ENCODE measurements around the gene CAPN13.

Gene CAPN13

DNA sequence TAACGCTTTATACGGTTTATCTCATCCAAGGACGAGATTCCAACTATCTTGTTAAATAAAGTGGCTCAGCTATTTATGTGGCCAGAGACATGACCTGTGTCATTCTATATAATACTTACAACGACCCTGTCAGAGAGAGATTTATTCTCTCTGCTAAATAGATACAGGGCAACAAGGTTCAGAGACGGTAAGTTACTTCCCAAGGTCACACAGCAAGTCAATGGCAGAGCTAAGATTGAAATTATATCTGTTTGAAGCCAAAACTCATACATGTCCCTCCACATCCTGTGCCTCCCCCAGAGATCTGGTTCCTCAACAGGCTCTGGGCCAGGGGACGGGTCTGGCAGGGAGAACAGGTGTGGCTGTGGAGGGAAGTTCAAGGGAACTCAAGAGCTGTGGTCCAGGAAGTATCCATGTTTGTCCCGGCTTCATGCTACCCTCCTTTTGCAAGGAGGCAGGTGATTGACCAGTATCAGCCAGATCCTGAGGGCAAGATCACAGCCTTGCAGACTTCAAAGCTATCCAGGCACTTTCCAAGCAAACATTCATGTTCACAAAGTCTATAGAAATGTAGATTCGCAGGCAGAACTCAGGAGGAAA, 99.8 kb downstream of the CAPN13 start:
- Histone ChIP-seq H3K36me3 (ENCODE audit: control insufficient read depth, low read length) (no peaks in the 10 kb centered on the region), H4K20me1 (ENCODE audit: control insufficient read depth, insufficient read depth, low read depth, low read length) (no peaks in the 10 kb centered on the region), H3K4me3 (ENCODE audit: low read length) (no peak overlapping the region), H3K9me3 (ENCODE audit: control insufficient read depth, insufficient read depth, low read length) (peaks cover 8% of the 10 kb centered on the region), H3K9me2 (replicated peaks; ENCODE audit: control insufficient read depth, low read length) (no peaks in the 10 kb centered on the region), H3K4me2 (ENCODE audit: low read length) (no peak overlapping the region), H3K79me2 (ENCODE audit: control insufficient read depth, low read length) (no peaks in the 10 kb centered on the region), H3K27me3 (ENCODE audit: control insufficient read depth, low read length) (0 out of 2 replicates have a peak, but pooled peaks cover 4% of the 10 kb centered on the region), H3F3A (ENCODE audit: control insufficient read depth, insufficient read depth) (no peaks in the 10 kb centered on the region), H3K27ac (ENCODE audit: low read depth, low read length) (no peak overlapping the region), H3K4me1 (ENCODE audit: control insufficient read depth, low read length) (no peaks in the 10 kb centered on the region)
- TF ChIP-seq, protein P1, sequence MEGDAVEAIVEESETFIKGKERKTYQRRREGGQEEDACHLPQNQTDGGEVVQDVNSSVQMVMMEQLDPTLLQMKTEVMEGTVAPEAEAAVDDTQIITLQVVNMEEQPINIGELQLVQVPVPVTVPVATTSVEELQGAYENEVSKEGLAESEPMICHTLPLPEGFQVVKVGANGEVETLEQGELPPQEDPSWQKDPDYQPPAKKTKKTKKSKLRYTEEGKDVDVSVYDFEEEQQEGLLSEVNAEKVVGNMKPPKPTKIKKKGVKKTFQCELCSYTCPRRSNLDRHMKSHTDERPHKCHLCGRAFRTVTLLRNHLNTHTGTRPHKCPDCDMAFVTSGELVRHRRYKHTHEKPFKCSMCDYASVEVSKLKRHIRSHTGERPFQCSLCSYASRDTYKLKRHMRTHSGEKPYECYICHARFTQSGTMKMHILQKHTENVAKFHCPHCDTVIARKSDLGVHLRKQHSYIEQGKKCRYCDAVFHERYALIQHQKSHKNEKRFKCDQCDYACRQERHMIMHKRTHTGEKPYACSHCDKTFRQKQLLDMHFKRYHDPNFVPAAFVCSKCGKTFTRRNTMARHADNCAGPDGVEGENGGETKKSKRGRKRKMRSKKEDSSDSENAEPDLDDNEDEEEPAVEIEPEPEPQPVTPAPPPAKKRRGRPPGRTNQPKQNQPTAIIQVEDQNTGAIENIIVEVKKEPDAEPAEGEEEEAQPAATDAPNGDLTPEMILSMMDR (IDR thresholded peaks at IDR 0.05; ENCODE audit: low read depth, low read length, poor library complexity, severe bottlenecking) = no peak
- TF ChIP-seq EZH2phosphoT487 (IDR thresholded peaks at IDR 0.05; ENCODE audit: borderline replicate concordance, low read length) = no peak

DNA sequence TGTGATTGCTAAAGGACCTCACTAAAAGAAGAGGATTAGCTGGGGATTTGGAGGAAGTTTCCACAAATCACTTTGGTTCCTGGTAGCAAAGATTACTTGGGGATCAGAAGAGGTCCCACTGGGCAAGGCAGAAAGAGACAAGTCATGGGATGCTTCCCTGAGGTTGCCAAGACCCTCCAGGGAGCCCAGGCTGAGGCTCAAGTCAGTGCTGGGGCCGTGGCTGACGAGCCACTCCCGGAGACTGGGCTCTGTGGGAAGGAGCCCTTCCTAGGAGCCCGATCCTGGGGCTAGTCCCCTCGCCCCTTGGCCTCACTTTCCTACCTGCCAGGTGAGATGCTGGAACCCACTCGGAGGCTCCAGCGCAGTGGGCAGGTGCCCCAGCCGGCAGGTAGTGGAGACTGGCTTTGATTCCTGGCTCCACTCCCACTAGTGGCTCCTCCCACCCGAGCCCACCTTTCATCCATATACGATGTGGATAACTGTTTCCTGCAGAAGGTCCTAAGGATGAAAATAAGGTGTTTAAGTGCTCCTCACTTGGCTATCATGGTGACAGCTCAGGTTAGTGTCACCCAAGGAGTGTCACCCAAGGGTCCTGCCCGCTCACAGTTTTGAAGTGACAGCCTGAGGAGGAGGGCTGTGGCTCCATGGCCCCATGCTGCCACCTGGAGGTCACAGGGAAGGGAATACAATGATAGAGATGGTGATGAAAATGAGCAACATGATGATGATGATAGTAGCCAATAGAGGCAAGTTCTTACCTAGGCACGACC, 100.5 kb downstream of the CAPN13 start:
- Histone ChIP-seq H4K20me1 (ENCODE audit: control insufficient read depth, insufficient read depth, low read depth, low read length) (no peaks in the 10 kb centered on the region), H3F3A (ENCODE audit: control insufficient read depth, insufficient read depth) (no peaks in the 10 kb centered on the region), H3K36me3 (ENCODE audit: control insufficient read depth, low read length) (no peaks in the 10 kb centered on the region), H3K27ac (ENCODE audit: low read depth, low read length) (no peak overlapping the region), H3K4me1 (ENCODE audit: control insufficient read depth, low read length) (no peaks in the 10 kb centered on the region), H3K9me2 (replicated peaks; ENCODE audit: control insufficient read depth, low read length) (no peaks in the 10 kb centered on the region), H3K4me3 (ENCODE audit: low read length) (no peak overlapping the region), H3K79me2 (ENCODE audit: control insufficient read depth, low read length) (no peaks in the 10 kb centered on the region), H3K9me3 (ENCODE audit: control insufficient read depth, insufficient read depth, low read length) (peaks cover 14% of the 10 kb centered on the region), H3K27me3 (ENCODE audit: control insufficient read depth, low read length) (0 out of 2 replicates have a peak, but pooled peaks cover 4% of the 10 kb centered on the region), H3K4me2 (ENCODE audit: low read length) (no peak overlapping the region)
- TF ChIP-seq, protein P1 (IDR thresholded peaks at IDR 0.05; ENCODE audit: low read depth, low read length, poor library complexity, severe bottlenecking) = peak; percentile 79
- TF ChIP-seq EZH2phosphoT487 (IDR thresholded peaks at IDR 0.05; ENCODE audit: borderline replicate concordance, low read length) = no peak

DNA sequence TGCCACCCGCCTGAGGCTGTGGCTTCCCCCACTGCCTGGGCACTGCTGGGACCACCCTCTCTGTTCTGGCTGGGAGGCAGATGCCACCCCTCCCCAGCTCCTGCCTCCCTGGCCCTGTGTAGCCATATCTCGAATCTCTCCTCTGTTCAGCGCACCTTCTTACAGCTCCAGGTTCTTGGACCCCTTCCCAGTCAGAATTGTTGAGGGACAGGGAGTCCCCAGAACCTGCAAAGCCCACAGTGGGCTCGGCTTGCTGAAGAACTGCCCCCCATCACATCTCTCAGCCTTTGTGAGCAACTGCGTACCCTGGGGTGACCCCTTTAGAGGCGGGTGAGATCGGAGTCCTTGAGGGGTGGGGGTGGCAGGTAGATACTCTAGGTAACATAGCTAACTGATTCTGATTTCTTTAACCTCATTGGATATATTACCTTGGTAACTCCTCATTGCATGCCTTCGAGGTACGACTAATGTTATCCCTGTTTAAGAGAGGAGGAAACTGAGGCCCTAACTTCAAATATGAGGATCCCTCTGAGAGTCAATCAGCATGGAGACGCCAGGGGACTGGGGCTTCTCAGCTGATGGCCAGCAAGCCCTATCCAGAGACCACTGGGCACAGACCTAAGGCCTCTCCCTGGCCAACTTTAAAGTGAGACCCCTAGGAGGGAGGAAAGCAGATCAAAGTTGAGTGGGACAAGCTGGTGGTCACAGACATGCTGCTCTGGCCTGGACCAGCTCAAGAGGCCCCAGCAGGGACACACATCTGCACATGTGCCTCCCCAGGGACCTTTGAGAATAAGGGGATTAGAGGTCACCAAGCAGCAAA, 101.3 kb downstream of the CAPN13 start:
- no peaks in the 10 kb centered on the region for H4K20me1 ChIP-seq (ENCODE audit: control insufficient read depth, insufficient read depth, low read depth, low read length)
- peaks cover 17% of the 10 kb centered on the region for H3K9me3 ChIP-seq (ENCODE audit: control insufficient read depth, insufficient read depth, low read length)

More for the DNA sequence above, 101.3 kb downstream of the CAPN13 start:
- Histone ChIP-seq H3K27me3 (ENCODE audit: control insufficient read depth, low read length) (0 out of 2 replicates have a peak, but pooled peaks cover 4% of the 10 kb centered on the region), H3K4me2 (ENCODE audit: low read length) (no peak overlapping the region), H3K36me3 (ENCODE audit: control insufficient read depth, low read length) (no peaks in the 10 kb centered on the region), H3K4me3 (ENCODE audit: low read length) (no peak overlapping the region), H3K27ac (ENCODE audit: low read depth, low read length) (no peak overlapping the region), H3F3A (ENCODE audit: control insufficient read depth, insufficient read depth) (no peaks in the 10 kb centered on the region), H3K4me1 (ENCODE audit: control insufficient read depth, low read length) (no peaks in the 10 kb centered on the region), H3K79me2 (ENCODE audit: control insufficient read depth, low read length) (no peaks in the 10 kb centered on the region), H3K9me2 (replicated peaks; ENCODE audit: control insufficient read depth, low read length) (no peaks in the 10 kb centered on the region)
- TF ChIP-seq, protein P1 (IDR thresholded peaks at IDR 0.05; ENCODE audit: low read depth, low read length, poor library complexity, severe bottlenecking) = no peak
- no peak for TF ChIP-seq EZH2phosphoT487 (IDR thresholded peaks at IDR 0.05; ENCODE audit: borderline replicate concordance, low read length)
